Forelimb muscle (tissue), 1 donor: ENCODE measurements around the gene MYLK. TPM values are rescaled to one million over a fixed set of nuclear protein-coding genes. Genes with fewer than 3 reads are reported as not detected.

ENCODE experiments used
- DNase-seq: peaks from one replicate; pipeline ENCODE4 v3.0.0-alpha.2; 2013; ENCODE audit warnings: low read depth
- polyA plus RNA-seq: library from polyadenylated mRNA; unstranded; fragments of 120-200 nt; gene quantifications from one replicate; pipeline ENCODE4 v1.2.1, GENCODE V29; 2013; ENCODE audit not compliant: insufficient read length

Gene MYLK
- polyA plus RNA-seq, 1 donor = 22.3 TPM

- DNase-seq = no peak
These were observed 183.1 kb downstream of the MYLK start for GRCh38 chr3:123700791-123701722.

- no peak for DNase-seq
These were observed 185.3 kb downstream of the MYLK start for GRCh38 chr3:123698813-123699212.

DNA sequence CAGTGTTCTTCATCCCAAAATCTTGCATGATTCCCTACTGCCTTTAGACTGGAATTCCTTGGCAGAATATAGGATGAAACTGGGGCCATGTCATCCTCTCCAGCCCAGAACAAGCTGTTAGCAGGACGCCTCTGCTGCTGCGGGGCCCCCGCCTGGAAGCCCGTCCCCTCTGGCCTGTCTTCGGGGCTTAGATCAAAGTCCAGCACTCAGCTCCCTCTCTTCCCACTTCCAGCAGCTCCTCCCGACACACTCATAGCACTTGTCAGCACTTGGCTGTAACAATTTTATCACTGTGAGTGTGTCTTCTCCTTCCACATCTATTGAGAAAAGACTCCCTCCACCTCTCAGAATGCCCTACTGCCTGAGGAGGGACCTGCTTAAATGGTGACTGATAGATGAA lies 187.3 kb downstream of the MYLK start:
- DNase-seq = no peak

- no peak for DNase-seq
These were observed 188.1 kb downstream of the MYLK start for GRCh38 chr3:123695731-123696640.

GRCh38 chr3:123695152-123695551 lies 189.0 kb downstream of the MYLK start:
- no peak for DNase-seq

DNA sequence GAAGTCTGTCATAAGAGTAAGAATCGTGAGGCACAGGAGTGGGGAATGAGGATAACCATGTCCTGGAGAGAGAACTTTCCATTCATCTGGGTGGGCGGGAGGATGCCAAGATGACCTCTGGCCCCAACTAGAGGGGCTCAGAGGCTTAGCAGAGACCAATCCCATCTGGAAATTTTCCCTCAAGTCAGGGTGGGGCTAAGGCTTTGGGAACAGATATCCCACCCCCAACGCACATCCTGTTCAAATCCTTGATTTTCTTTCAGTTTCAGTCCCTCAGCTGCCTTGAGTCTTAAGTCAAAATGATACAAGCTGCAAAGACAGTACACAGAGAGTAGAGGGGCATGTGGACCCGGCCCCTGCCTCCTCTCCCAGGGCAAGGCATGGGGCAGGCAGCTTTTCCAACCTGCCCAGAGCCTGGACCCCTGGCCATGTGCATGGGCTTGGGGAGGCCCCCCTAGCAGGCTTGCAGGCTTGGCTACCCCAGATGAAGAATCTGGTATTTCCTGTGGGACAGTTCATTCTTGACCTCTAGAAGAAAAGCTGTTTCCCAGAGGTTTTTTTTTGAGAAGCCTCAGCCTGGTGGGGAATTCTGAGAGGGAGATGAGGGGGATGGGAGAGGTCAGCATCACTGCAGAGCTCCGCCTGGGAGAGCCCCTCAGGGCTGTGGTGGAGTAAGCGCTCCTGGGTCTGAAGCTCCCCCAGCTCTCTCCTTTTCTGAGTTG lies 189.6 kb downstream of the MYLK start:
- DNase-seq = no peak

GRCh38 chr3:123693584-123694190 lies 190.4 kb downstream of the MYLK start:
- no peak for DNase-seq

- no peak for DNase-seq
These were observed 191.5 kb downstream of the MYLK start for GRCh38 chr3:123692671-123693070.

DNA sequence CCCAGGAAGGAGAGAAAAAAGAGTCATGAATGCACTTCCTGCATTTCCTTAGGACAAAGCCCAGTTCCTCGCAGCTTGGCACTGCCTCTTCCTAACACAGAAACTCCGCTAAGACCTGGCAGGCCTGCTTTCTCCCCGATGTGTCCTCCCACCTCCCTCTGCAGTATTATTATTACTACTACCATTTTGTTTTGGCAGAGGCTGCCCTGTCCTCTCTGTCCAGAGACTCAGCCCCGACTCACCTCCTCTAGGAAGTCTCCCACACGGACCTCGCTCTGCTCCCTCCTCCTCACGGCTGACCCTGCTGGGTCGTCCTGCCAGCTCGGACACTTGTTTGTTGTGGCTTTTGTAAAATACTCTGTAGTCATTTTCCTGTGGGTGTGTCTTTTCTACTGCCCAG lies 192.1 kb downstream of the MYLK start:
- DNase-seq = no peak

DNA sequence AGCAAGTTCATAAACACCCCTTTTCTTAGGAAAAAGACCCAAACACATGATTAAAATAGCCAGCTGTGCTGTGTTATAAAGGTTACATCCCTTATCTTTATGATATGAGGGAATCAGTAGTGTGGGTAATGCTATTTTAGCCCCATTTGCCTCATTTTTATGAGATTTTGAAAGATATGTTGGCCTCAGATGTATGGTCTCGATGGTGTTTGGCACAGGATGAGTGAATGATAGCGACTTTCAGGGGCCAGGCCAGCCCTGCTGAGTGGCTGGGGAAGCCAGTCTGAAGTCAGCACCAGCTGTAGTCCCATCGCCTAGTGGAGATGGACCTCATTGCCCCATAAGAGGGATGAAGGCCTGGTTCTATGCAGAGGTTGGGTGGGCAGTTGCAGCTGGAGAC lies 194.3 kb downstream of the MYLK start:
- no peak for DNase-seq

GRCh38 chr3:123688241-123688747 lies 195.8 kb downstream of the MYLK start:
- no peak for DNase-seq

- no peak for DNase-seq
These were observed 196.8 kb downstream of the MYLK start for GRCh38 chr3:123687286-123687685.

GRCh38 chr3:123686251-123686650 lies 197.9 kb downstream of the MYLK start:
- no peak for DNase-seq

DNA sequence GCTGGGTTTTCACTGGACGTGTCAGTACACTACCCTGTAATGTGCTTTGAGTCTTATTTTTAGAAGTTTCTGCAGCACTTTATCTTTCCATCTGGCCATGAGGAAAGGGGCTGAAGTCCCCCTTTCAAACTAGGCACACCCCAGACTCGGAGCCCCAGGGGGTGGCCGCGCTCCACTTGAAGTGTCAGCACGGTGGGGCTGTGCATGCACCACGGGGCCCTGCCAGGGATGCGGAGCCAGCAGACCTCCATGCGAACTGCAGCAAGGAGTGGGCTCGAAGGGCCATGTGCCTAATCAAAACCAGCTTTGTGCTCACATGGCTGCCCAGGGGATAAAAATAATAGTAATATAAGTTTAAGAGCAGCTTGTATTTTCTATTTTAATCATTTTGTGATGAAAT lies 198.4 kb downstream of the MYLK start:
- DNase-seq = no peak

GRCh38 chr3:123684636-123685035 lies 199.5 kb downstream of the MYLK start:
- DNase-seq = no peak

DNA sequence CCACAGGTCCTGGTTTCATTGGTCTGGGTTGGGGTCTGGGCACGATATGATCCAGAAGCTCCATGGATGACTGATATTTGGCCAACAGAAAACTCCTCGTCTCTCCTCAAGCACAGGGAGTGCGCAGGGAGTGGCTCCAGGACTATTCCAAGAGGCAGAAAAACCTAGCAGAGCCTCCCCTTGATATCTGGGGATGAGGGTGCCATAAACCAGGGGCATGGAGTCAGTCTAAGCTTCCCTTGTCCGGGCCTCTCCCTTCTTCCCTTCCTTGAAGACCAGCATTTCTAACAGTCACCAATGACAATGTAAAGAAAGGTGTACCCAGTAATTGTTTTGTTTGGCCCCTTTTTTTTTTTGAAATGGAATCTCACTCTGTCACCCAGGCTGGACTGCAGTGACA lies 199.9 kb downstream of the MYLK start:
- no peak for DNase-seq

GRCh38 chr3:123683505-123684154 lies 200.5 kb downstream of the MYLK start:
- DNase-seq = no peak

DNA sequence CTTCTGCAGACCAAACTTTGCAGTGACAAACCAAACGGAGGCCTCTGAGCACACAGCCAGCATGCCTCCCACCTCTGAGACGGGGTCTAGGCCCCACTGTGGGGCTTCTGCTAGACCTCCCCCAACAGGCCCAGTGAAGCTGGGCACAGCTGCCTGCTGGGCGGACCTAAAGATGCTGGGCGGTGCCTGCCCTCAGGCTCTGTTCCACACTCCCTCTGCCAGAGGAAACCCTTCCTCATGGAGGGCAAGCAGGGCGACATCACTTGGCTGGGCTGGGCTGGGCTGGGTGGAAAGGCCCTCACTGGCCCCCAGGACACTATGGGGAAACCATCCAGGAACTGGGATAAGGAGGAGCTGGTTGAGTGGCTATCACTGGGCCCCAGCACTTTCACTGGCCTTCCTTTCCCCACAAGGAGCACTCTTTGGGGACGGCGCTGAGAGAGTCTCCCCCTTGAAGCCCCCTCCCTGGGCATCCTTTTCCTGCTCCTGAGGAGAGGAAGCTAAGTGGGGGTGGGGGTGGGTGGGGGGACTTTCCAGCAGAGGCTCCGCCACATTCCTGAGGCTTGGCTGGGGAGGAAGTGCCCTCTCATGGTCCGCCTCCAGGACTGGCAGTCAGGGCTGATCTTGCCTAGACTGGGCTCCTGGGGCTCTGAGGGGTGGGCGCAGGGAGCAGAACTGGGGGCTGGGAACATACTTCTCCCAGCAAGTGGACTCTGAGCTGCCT lies 201.2 kb downstream of the MYLK start:
- no peak for DNase-seq

GRCh38 chr3:123682302-123682701 lies 201.8 kb downstream of the MYLK start:
- DNase-seq = no peak
